HG03521 (cell line): ENCODE measurements around the gene ITLN1.

ENCODE experiments used
- ATAC-seq: cut with Tn5 transposase; IDR thresholded peaks from one replicate; pipeline ENCODE4 v1.9.1; 2021; ENCODE audit warnings: mild to moderate bottlenecking, moderate library complexity; ENCODE audit not compliant: unreplicated experiment

The ITLN1 gene

DNA sequence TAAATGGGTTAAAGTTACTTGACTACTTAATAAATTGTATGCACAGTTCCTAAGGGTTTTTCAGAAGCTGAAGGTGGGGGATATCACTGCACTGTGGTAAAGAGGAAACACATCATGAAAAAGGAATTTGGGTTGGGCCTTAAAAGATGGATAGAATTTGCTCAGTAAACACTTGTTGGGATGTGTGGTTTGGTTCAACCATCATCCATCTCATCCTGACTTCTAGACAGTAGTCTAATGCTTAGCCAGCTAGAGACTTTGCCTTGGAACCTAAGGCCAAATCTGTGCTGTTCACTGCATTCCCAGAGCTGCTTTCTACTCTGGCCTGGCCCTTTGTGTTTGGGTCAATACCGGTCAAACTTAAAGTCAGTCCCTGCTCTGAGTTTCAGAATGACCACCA lies 58.4 kb downstream of the ITLN1 start:
- ATAC-seq = no peak
